PFSK-1 (cell line): Measurements from ENCODE around the gene EPHA5.

ENCODE experiments used
- FOXP2 ChIP-seq: optimal IDR thresholded peaks from 2 replicates; pipeline ENCODE3; 2011; ENCODE audit warnings: borderline replicate concordance, control low read depth, inconsistent platforms; ENCODE audit not compliant: insufficient read depth; ENCODE audit errors: extremely low read length, extremely low read depth
- POLR2AphosphoS5 ChIP-seq: IDR thresholded peaks from 2 replicates; pipeline ENCODE4 v1.6.1; 2012; ENCODE audit warnings: low read depth, mild to moderate bottlenecking, control low read depth, low read length, moderate library complexity
- REST ChIP-seq, 2 experiments: IDR thresholded peaks; 2 replicates each; pipeline versions ENCODE4 v1.6.1 to v1.8.0; 2011 to 2012; ENCODE audit warnings: low read depth in 2 of 2, low read length in 2 of 2, control low read depth in 1 of 2, inconsistent platforms in 1 of 2, mild to moderate bottlenecking in 1 of 2, moderate library complexity in 1 of 2; ENCODE audit not compliant: insufficient read depth in 1 of 2
- SIN3A ChIP-seq: IDR thresholded peaks from 2 replicates; pipeline ENCODE4 v1.6.1; 2012; ENCODE audit warnings: mild to moderate bottlenecking, low read length, moderate library complexity, borderline replicate concordance; ENCODE audit not compliant: insufficient read depth
- TAF1 ChIP-seq: IDR thresholded peaks from 2 replicates; pipeline ENCODE4 v1.6.1; 2012; ENCODE audit warnings: low read length, control low read depth, borderline replicate concordance; ENCODE audit not compliant: insufficient read depth

EPHA5 gene

GRCh38 chr4:65453398-65453797 lies 216.9 kb downstream of the EPHA5 start:
- no peak for TF ChIP-seq POLR2AphosphoS5
- no peak for TF ChIP-seq FOXP2
- no peak for TF ChIP-seq SIN3A
- TF ChIP-seq TAF1: no peak
- TF ChIP-seq REST (IDR thresholded peaks at IDR 0.05; ENCODE audit: insufficient read depth in 1 of 2, low read depth in 2 of 2, low read length in 2 of 2): no peak

DNA sequence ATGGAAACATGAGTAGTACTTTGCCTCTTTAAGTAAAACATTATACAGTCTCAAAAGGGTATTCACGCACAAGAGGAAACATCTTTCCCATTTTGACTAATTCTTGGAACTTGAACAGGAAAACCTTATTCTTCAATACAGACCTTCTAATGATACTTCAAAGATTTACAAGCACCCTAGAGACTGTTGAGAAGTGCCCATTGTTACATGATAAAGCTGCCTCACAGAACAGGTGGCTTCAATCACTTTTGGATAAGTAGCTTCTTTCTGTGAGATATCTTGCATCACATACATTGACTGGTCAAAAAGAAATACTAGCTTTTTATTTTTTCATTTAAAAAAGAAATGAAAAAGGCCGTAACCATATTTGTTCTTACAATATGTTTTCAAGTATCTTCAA lies 219.4 kb downstream of the EPHA5 start:
- TF ChIP-seq REST (IDR thresholded peaks at IDR 0.05; ENCODE audit: insufficient read depth in 1 of 2, low read depth in 2 of 2, low read length in 2 of 2): no peak
- no peak for TF ChIP-seq SIN3A
- TF ChIP-seq TAF1: no peak

DNA sequence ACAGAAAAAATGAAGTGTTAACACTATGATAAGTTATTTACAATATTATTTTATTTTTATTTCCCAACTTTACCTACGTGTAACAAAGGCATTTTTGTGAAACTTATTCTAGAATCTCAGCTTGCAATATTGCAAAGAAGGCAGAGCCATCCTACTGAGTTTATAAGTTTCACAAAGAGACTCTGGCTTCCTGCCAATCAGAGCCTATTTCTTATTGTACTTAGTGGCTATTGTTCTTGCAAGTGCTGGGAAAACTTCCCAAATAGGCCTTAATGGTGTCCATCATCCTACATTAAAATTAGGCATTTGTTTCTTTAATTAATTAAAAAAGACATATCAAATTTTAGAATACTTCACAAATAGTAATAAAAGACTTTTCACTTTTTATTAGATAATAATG lies 233.2 kb downstream of the EPHA5 start:
- TF ChIP-seq TAF1 (no peak), FOXP2 (no peak), REST (IDR thresholded peaks at IDR 0.05; ENCODE audit: insufficient read depth in 1 of 2, low read depth in 2 of 2, low read length in 2 of 2) (no peak), SIN3A (no peak), POLR2AphosphoS5 (no peak)

DNA sequence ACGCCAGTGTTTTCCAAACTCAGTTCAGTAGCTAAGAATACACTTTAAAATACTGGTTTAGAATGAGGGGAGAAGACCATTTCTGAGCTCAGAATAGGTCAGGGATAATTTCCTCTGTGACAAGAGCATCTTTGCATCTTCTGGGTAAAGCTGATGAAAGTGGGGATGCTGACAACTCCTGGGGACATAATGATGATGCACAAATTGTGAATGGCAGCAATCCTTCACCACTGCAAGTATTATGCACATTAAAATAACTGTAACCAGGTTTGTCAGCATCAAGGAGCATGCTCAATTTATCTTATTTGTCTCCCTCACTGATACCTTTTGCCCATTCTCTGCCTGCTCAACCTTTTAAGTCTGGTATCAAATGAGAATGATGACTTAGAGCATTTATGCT lies 248.2 kb downstream of the EPHA5 start:
- TF ChIP-seq REST (IDR thresholded peaks at IDR 0.05; ENCODE audit: insufficient read depth in 1 of 2, low read depth in 2 of 2, low read length in 2 of 2) (no peak), FOXP2 (no peak), SIN3A (no peak), POLR2AphosphoS5 (no peak), TAF1 (no peak)

DNA sequence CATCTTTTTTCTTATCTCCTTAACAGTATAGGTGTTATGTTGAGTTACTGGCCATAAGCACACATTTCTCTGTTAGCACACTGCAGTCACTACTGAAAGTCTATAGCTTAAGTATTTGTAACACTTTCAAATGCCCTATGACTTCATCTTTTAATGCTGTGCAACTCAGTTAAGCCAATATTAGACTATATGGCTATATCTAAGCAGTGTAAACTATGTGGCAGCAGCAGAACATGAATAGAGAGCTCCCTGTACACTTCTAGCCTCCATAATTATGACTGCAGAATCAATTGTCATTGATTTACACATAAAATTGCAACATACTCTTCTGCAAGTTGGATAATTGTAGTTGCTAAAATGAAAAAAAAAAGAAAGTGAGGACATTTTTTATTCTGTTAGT lies 250.3 kb downstream of the EPHA5 start:
- TF ChIP-seq REST (IDR thresholded peaks at IDR 0.05; ENCODE audit: insufficient read depth in 1 of 2, low read depth in 2 of 2, low read length in 2 of 2) (no peak), POLR2AphosphoS5 (no peak), TAF1 (no peak), SIN3A (no peak), FOXP2 (no peak)
